Measurements from ENCODE around the gene PLA2G4F.

The PLA2G4F gene

GRCh38 chr15:42138411-42138810 is 18.0 kb downstream of the PLA2G4F start:
- DNase-seq = no peak
- TF ChIP-seq GATA1 (IDR thresholded peaks at IDR 0.05; ENCODE audit: low read depth, low read length) (no peak), POLR2A (IDR thresholded peaks at IDR 0.05; ENCODE audit: low read length) (no peak)

GRCh38 chr15:42137461-42138261 is 18.8 kb downstream of the PLA2G4F start:
- DNase-seq = peak; percentile 37 to 61
- no peak for TF ChIP-seq POLR2A (IDR thresholded peaks at IDR 0.05; ENCODE audit: low read length)

GRCh38 chr15:42136513-42136912 is 19.9 kb downstream of the PLA2G4F start:
- DNase-seq = no peak
- TF ChIP-seq POLR2A (IDR thresholded peaks at IDR 0.05; ENCODE audit: low read length) (no peak), GATA1 (IDR thresholded peaks at IDR 0.05; ENCODE audit: low read depth, low read length) (no peak)

- TF ChIP-seq POLR2A (IDR thresholded peaks at IDR 0.05; ENCODE audit: low read length) (no peak), GATA1 (IDR thresholded peaks at IDR 0.05; ENCODE audit: low read depth, low read length) (no peak)
- DNase-seq = no peak
Measured at GRCh38 chr15:42135351-42135750, 21.1 kb downstream of the PLA2G4F start.

- no peak for DNase-seq
- TF ChIP-seq GATA1 (IDR thresholded peaks at IDR 0.05; ENCODE audit: low read depth, low read length) (no peak), POLR2A (IDR thresholded peaks at IDR 0.05; ENCODE audit: low read length) (no peak)
Measured at GRCh38 chr15:42134617-42135245, 21.7 kb downstream of the PLA2G4F start.

- DNase-seq = peak; percentile 55 to 69
- TF ChIP-seq POLR2A (IDR thresholded peaks at IDR 0.05; ENCODE audit: low read length) (no peak), GATA1 (IDR thresholded peaks at IDR 0.05; ENCODE audit: low read depth, low read length) (no peak)
Measured at GRCh38 chr15:42133886-42134502, 22.4 kb downstream of the PLA2G4F start.

- TF ChIP-seq POLR2A (IDR thresholded peaks at IDR 0.05; ENCODE audit: low read length) = no peak
- no peak for TF ChIP-seq GATA1 (IDR thresholded peaks at IDR 0.05; ENCODE audit: low read depth, low read length)
- DNase-seq = no peak
Measured at GRCh38 chr15:42133356-42133755, 23.1 kb downstream of the PLA2G4F start.

GRCh38 chr15:42131826-42132806 is 24.3 kb downstream of the PLA2G4F start:
- no peak for DNase-seq
- no peak for TF ChIP-seq POLR2A (IDR thresholded peaks at IDR 0.05; ENCODE audit: low read length)
- no peak for TF ChIP-seq GATA1 (IDR thresholded peaks at IDR 0.05; ENCODE audit: low read depth, low read length)

GRCh38 chr15:42131006-42131405 is 25.4 kb downstream of the PLA2G4F start:
- no peak for TF ChIP-seq POLR2A (IDR thresholded peaks at IDR 0.05; ENCODE audit: low read length)
- no peak for DNase-seq

- TF ChIP-seq GATA1 (IDR thresholded peaks at IDR 0.05; ENCODE audit: low read depth, low read length) (no peak), POLR2A (IDR thresholded peaks at IDR 0.05; ENCODE audit: low read length) (no peak)
- no peak for DNase-seq
Measured at GRCh38 chr15:42130246-42130986, 26.0 kb downstream of the PLA2G4F start.

- DNase-seq = no peak
- TF ChIP-seq GATA1 (IDR thresholded peaks at IDR 0.05; ENCODE audit: low read depth, low read length) = no peak
- no peak for TF ChIP-seq POLR2A (IDR thresholded peaks at IDR 0.05; ENCODE audit: low read length)
Measured at GRCh38 chr15:42129364-42129763, 27.1 kb downstream of the PLA2G4F start.

GRCh38 chr15:42128476-42128875 is 28.0 kb downstream of the PLA2G4F start:
- no peak for TF ChIP-seq POLR2A (IDR thresholded peaks at IDR 0.05; ENCODE audit: low read length)
- no peak for TF ChIP-seq GATA1 (IDR thresholded peaks at IDR 0.05; ENCODE audit: low read depth, low read length)
- no peak for DNase-seq

GRCh38 chr15:42123546-42123945 is 32.9 kb downstream of the PLA2G4F start:
- DNase-seq = no peak
- TF ChIP-seq GATA1 (IDR thresholded peaks at IDR 0.05; ENCODE audit: low read depth, low read length) = no peak
- no peak for TF ChIP-seq POLR2A (IDR thresholded peaks at IDR 0.05; ENCODE audit: low read length)
